Muscle of arm (tissue), 14 donors: Measurements from ENCODE around the gene BCLAF1. TPM values are rescaled to one million over a fixed set of nuclear protein-coding genes. Genes with fewer than 3 reads are reported as not detected.

Experiments
- DNase-seq: peaks from one replicate; pipeline ENCODE4 v3.0.0-alpha.2; 2013
- long read RNA-seq, 11 donors: transcript quantifications; one replicate each; lab custom pipeline, GENCODE V29; 2026
- polyA plus RNA-seq, 12 donors: library from polyadenylated mRNA; unstranded; fragments of 120-200 nt; gene quantifications; one replicate each; pipeline ENCODE4 v1.2.1, GENCODE V29; 2013; ENCODE audit not compliant: insufficient read length in 12 of 12

Gene BCLAF1, protein sequence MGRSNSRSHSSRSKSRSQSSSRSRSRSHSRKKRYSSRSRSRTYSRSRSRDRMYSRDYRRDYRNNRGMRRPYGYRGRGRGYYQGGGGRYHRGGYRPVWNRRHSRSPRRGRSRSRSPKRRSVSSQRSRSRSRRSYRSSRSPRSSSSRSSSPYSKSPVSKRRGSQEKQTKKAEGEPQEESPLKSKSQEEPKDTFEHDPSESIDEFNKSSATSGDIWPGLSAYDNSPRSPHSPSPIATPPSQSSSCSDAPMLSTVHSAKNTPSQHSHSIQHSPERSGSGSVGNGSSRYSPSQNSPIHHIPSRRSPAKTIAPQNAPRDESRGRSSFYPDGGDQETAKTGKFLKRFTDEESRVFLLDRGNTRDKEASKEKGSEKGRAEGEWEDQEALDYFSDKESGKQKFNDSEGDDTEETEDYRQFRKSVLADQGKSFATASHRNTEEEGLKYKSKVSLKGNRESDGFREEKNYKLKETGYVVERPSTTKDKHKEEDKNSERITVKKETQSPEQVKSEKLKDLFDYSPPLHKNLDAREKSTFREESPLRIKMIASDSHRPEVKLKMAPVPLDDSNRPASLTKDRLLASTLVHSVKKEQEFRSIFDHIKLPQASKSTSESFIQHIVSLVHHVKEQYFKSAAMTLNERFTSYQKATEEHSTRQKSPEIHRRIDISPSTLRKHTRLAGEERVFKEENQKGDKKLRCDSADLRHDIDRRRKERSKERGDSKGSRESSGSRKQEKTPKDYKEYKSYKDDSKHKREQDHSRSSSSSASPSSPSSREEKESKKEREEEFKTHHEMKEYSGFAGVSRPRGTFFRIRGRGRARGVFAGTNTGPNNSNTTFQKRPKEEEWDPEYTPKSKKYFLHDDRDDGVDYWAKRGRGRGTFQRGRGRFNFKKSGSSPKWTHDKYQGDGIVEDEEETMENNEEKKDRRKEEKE
- polyA plus RNA-seq: 100 to 1,000 TPM in 11 of 12 donors, 10 to 100 TPM in 1; 88.6 to 663 (median 140) TPM
- long read RNA-seq, donor 1, full-length matches to known transcripts: 8 of 113 reads
- long read RNA-seq, donor 1, partial matches to known transcripts: 105 of 113 reads
- long read RNA-seq, donor 1, other reads (novel, unspliced or antisense): 0 of 113 reads
- long read RNA-seq, donor 2, full-length matches to known transcripts: 5 of 78 reads
- long read RNA-seq, donor 2, partial matches to known transcripts: 73 of 78 reads
- long read RNA-seq, donor 2, other reads (novel, unspliced or antisense): 0 of 78 reads
- long read RNA-seq, donor 3, full-length matches to known transcripts: 2 of 31 reads
- long read RNA-seq, donor 3, partial matches to known transcripts: 29 of 31 reads
- long read RNA-seq, donor 3, other reads (novel, unspliced or antisense): 0 of 31 reads
- long read RNA-seq, donor 4, partial matches to known transcripts: 28 of 29 reads
- long read RNA-seq, donor 4, other reads (novel, unspliced or antisense): 0 of 29 reads
- long read RNA-seq, donor 5, full-length matches to known transcripts: 16 of 110 reads
- long read RNA-seq, donor 5, partial matches to known transcripts: 94 of 110 reads
- long read RNA-seq, donor 5, other reads (novel, unspliced or antisense): 0 of 110 reads
- long read RNA-seq, donor 6, full-length matches to known transcripts: 4 of 20 reads
- long read RNA-seq, donor 6, partial matches to known transcripts: 16 of 20 reads
- long read RNA-seq, donor 6, other reads (novel, unspliced or antisense): 0 of 20 reads
- long read RNA-seq, donor 7, partial matches to known transcripts: 17 of 19 reads
- long read RNA-seq, donor 7, other reads (novel, unspliced or antisense): 0 of 19 reads
- long read RNA-seq, donor 8, full-length matches to known transcripts: 12 of 84 reads
- long read RNA-seq, donor 8, partial matches to known transcripts: 72 of 84 reads
- long read RNA-seq, donor 8, other reads (novel, unspliced or antisense): 0 of 84 reads
- long read RNA-seq, donor 9, partial matches to known transcripts: 13 of 14 reads
- long read RNA-seq, donor 9, other reads (novel, unspliced or antisense): 0 of 14 reads
- long read RNA-seq, donor 10, full-length matches to known transcripts: 10 of 67 reads
- long read RNA-seq, donor 10, partial matches to known transcripts: 57 of 67 reads
- long read RNA-seq, donor 10, other reads (novel, unspliced or antisense): 0 of 67 reads
- long read RNA-seq, donor 11, full-length matches to known transcripts: 5 of 66 reads
- long read RNA-seq, donor 11, partial matches to known transcripts: 61 of 66 reads
- long read RNA-seq, donor 11, other reads (novel, unspliced or antisense): 0 of 66 reads

DNA sequence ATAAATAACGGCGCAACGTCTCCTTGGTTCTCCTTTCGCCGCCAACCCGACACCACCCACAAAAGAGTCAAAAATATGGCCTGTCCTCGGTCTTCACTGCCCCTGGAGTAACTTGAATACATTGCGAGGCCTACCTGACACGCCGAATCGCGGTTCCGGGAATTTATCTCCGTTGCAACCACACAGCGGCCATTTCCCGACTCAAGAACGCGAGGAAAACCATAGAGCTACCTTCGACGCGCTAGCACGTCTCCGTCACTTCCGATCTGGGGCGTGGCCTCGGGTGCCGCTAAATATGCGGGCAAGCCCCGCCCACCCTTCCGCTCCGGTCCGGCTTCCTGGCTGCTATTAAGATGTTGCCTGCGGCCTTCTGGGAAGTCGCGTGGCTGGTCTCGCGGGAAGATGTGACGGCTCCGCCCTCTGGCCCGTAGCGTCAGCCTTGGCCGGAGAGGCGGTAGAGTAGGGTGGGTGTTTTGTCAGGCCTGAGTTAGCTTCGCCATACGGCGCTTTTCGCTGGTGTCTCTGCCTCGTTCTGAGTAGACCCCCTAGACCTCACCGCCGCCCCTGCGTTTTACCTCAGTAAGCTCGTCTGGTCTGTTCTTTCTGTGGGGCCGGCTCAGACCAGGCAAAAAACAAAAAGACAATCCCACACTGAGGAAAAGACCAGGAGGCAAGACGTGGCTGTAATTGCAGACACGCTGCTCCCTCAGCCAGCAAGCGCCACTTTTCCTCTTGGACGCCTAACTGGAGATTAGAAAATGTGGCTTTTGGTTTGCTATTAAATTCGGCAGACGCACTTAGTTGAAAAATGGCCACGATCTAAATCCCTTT is at the start of gene BCLAF1:
Gene BCLAF1 (minus strand): TSS at position 268 of the 831 bp plus-strand sequence. CDS start 9,980 bp downstream, outside the sequence.
- DNase-seq: peak; percentile 100

DNA sequence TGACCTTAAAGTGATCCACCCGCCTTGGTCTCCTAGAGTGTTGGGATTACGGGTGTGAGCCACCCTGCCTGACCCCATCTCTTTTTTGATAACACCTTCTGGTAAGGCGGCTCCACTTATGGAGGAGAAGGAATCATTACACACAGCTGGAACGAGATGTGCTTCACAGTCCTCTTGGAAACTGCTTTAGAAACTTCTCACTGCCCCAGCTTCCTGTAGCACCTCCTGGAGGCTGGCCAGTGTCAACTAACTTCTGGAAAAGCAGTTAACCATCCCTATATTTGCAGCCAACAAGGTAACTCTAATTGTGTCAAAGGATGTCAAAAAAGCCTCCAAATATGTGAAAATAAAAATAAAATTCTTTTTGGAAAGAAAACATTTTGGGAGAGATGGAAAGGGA is 48.8 kb upstream of the BCLAF1 start:
- no peak for DNase-seq

- no peak for DNase-seq
Observed at GRCh38 chr6:136337606-136338005, 48.0 kb upstream of the BCLAF1 start.

GRCh38 chr6:136337121-136337520 is 47.5 kb upstream of the BCLAF1 start:
- no peak for DNase-seq

DNA sequence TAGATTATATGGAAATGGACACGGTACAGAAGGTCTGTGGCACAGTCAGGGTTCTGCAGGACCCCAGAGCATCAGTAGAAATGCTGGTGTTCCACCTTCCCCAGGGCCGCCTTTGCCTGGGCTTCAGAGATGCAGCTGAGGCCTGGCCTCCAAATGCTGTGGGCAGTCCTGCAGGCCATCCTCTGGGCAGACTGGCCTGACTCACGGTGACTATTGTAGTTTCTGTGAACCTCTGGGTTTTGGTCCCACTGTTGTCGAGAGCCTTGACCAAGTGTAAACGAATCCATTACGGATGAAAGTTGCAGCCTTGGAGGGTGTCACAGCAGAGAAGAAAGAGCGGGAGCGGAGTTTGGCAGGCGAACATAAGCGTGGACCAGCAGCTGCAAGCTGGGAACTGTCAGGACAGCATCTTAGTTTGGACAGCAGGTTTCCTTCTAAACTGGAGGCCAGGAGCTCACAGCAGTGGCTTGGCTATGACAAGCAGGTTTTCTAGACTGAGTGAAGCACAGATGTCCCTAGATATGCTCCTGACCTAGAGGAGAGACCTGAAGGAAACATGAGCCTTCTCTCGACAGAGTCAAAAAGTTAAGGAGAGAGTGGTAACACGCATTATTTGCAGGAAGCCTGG is 46.2 kb upstream of the BCLAF1 start:
- peak; percentile 31 for DNase-seq

DNA sequence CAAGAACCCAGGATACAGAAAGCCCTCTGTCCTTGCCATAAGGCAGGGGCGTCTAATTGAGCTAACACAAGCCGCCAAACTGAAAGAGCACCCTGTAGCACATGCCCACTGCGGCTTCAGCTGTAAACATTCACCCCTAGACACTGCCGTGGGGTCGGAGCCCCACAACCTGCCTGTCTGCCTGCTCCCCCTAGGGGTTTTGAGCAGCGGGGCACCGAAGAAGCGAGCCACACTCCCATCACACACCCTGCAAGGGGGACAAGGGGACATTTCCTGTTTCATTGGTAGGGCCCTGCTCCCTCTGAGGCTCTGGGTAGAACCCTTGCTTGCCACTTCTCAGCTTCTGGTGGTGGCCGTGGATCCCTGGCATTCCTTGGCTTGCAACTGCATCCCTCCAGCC is 45.2 kb upstream of the BCLAF1 start:
- no peak for DNase-seq

- no peak for DNase-seq
Observed at GRCh38 chr6:136334465-136334846, 44.8 kb upstream of the BCLAF1 start.

DNA sequence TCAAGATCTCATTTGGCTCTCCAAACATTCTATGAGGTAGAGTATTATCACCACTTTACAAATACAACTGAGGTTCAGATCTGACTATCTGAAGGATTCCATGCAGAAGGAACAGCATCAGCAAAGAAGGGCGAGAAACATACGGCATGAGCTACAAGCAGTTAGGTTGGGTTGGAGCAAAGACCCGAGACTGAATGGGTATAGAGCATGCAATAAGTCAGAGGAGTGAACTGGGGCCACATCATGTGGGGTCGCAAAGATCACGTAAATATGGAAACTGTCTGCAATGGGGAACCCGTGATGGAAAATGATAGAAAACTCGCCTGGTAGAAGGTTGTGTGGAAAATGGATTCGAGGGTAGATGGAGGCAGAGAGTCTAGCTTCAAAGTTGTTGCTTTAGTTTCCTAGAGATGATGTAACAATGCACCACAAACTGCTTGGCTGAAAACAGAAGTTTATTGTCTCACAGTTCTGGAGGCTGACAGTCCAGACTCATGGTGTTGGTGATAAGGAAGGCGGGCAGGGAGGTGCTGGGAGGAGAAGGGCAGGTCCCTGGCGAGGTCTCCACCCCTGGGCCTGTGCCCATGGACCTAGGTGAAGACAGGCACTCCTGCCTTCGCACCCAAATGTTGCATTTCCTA is 44.3 kb upstream of the BCLAF1 start:
- DNase-seq: no peak

GRCh38 chr6:136331461-136331860 is 41.8 kb upstream of the BCLAF1 start:
- no peak for DNase-seq

DNA sequence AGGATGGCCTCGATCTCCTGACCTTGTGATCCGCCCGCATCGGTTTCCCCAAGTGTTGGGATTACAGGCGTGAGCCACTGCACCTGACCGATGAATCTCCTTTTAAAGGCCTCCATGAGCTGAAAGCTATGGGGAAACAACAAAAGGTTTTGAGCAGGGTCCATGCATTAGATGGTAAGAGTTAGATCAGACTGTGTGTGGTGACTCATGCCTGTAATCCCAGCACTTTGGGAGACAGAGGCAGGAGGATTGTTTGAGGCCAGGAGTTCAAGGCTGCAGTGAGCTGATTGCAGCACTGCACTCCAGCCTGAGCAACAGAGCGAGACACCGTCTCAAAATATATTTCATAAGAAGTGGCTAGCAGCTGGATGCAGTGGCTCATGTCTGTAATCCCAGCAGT is 41.0 kb upstream of the BCLAF1 start:
- DNase-seq: no peak

DNA sequence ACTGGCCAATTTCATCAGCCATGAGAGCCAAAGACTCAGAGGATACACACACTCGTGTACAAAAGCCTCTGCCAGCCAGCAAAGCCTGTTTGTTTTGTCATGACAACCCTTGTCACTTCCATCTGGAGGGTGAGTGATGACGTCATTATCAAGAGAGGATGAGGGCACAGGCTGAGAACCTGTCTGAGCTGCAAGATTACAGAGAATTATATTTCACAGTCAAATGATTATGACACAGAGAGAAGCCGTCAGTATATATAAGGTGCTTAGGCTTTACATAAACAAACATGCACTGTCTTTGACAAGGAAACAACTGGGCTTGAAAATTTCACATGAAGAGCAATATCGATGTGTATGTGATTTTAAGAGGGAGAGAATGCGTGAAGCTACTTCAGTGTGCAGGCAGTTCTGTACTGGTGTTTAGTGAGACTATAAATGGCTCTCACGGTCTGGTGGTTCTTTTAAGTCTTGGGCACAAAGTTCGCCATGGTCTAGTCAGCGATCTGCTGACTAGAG is 36.5 kb upstream of the BCLAF1 start:
- DNase-seq: no peak

DNA sequence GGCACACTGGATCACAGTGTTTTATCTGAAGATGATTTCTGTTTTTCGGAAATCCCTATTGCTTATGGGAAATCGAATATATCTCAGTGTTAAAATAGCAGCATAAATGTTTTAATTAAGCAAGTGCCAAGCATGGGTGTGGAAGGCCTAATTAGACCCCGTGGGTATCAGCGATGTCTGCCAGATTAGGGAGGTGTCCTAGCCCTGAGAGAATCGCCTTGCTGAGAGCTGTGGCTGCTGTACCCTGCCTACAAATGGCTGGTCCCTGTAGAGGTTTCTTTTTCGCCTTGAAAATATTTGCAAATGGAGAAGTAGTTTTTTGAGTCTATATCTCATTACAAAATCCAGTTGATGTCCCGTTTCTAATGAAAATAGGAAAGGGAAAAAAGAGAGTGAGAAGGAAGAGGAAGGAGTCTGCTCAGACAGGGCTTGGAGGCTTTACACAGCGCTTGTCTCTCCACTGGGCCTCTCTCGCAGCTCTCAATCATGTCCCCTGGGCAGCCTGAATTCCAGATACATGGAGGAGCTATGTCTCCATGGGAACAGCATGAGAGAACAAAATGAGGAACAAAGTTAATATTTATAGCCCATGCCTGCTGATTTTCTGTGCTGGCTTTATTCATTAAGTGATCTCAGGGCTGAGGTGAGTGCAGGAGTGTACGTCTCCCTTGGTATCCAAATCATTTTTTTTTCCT is 35.2 kb upstream of the BCLAF1 start:
- DNase-seq: peak; percentile 65

DNA sequence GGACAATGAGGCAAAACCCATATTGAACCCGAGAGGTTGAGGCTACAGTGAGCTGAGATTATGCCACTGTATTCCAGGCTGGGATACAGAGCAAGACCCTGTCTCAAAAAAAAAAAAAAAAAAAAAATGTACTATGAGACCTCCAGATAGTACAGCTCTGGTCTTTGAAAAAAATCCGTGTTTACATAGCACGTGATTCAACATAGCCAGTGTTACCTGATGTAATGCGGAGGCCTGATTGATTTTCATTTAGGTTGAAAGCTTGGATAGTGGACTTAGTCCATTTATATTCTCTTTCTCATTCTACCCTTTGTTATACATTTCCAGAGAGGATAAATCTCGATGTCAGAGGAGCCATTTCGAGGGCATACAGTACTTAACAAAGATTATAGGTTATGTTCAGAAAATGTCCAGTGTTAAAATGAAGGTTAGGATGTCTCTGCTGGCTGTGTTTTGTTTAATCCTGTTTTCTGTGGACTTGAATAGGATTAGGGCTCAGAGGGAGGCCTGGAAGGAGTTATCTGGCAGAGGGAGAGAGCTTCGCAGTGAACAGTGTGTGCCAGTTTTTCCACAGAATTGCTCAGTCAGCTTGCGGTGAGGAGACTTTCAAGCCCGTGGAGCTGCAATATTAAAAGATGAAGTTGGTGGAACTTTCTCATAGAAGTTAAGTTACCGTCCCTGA is 33.9 kb upstream of the BCLAF1 start:
- DNase-seq: peak; percentile 59

DNA sequence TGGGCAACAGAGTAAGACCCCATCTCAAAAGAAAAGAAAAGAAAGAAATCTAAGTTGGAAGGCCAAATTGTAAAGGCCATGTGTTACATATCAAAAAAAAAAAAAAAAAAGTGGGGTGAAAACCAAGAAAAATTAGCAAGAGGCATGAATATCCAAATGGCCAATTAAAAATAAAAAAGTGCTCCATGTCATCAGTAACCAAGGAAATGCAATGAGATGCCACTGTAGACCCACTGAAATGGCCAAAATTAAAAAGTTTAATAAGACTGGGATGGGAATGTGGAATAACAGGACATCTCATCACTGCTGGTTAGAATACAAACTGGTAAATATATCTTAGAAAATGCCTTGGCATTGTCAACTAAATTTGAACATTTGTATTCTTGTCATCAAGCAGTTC is 30.1 kb upstream of the BCLAF1 start:
- DNase-seq: no peak

GRCh38 chr6:136318676-136319075 is 29.0 kb upstream of the BCLAF1 start:
- DNase-seq: no peak

DNA sequence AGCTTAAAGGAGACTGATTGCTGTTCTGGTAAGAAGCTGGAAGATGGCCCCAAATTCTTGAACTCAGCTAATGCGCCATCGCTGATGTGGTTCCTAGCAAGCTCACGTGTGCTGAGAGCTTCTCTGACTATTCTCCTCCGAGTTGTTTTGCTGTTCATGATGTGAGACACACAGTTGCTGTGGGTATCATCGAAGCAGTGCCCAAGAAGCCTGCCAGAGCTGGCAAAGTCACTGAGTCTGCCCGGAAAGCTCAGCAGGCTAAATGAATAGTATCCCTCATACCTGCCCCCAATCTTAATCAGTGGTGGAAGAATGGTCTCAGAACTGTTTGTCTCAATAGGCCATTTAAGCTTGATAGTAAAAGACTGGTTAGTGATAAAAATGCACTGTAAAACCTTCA is 28.3 kb upstream of the BCLAF1 start:
- no peak for DNase-seq
